ENCODE measurements around the gene CASP5.

CASP5 gene

DNA sequence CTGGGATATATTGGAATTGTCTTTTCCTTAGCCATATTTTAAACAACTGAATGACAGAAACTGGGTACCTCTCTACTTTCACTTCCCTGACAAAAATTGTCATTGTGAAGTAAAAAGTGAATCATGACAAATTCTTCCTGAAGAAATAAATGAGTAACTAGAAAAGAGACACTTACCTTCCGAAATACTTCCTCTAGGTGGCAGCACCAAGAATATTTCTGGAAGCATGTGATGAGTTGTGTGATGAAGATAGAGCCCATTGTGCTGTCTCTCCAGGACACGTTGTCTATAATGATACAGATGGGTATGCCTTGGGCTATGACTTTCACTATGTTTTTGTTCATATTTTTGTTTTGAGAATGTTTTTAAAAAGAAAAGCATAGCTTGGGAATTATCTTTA is 76.1 kb downstream of the CASP5 start:
- no peak overlapping the region for H3K4me3 ChIP-seq (replicated peaks in 1 of 2; ENCODE audit: low read depth in 2 of 2, low read length in 2 of 2)
- TF ChIP-seq, protein P1, sequence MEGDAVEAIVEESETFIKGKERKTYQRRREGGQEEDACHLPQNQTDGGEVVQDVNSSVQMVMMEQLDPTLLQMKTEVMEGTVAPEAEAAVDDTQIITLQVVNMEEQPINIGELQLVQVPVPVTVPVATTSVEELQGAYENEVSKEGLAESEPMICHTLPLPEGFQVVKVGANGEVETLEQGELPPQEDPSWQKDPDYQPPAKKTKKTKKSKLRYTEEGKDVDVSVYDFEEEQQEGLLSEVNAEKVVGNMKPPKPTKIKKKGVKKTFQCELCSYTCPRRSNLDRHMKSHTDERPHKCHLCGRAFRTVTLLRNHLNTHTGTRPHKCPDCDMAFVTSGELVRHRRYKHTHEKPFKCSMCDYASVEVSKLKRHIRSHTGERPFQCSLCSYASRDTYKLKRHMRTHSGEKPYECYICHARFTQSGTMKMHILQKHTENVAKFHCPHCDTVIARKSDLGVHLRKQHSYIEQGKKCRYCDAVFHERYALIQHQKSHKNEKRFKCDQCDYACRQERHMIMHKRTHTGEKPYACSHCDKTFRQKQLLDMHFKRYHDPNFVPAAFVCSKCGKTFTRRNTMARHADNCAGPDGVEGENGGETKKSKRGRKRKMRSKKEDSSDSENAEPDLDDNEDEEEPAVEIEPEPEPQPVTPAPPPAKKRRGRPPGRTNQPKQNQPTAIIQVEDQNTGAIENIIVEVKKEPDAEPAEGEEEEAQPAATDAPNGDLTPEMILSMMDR (IDR thresholded peaks at IDR 0.05; ENCODE audit: low read depth, low read length), result peak; percentile 40
- DNase-seq (ENCODE audit: low read depth in 2 of 2), result peak; percentile 64 to 81
